Measurements from ENCODE around the gene CDC25A. TPM values are rescaled to one million over a fixed set of nuclear protein-coding genes. Genes with fewer than 3 reads are reported as not detected.
A peak's percentile ranks its signal among the peaks of the same experiment; 100 is the strongest.

Gene CDC25A
- total and polyA plus RNA-seq, 2 experiments from 2014 or later, result 17.7 to 126 TPM

DNA sequence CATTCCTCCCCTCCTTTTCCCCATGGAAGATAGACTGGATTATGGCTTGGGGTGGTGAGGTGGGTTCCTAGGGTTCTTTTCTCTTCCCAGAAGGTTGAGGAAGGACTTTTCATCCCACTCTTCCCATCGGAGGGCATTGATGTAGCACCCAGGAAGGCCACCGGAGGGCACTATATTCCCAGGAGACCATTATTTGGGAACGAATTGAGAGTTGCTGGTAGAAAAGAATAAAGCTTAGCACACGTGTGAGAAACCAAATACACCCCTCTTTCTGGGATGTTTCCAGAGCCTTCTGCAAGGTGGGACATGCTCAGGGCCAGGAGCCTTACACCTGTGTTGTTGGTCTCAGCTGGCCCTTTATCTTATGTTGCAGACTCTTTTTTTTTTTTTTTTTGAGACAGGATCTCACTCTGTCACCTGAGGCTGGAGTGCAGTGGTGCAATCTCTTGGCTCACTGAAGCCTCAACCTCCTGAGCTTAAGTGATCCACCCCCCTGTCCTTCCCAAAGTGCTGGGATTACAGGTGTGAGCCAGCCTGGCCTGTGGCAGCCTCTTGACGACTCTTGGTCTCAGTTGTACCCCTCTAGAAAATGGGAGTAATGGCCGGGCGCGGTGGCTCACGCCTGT, 6.3 kb upstream of the CDC25A start:
- ATAC-seq, result peak; percentile 73
- Histone ChIP-seq H3K4me2 (no peak overlapping the region), H3K27ac (ENCODE audit: low read depth) (no peak overlapping the region), H3K27me3 (ENCODE audit: insufficient read depth) (no peaks in the 10 kb centered on the region), H3K36me3 (ENCODE audit: insufficient read depth) (no peaks in the 10 kb centered on the region), H3K4me3 (no peak overlapping the region), H3K9me2 (ENCODE audit: insufficient read depth) (no peaks in the 10 kb centered on the region), H3K79me2 (replicated peaks; ENCODE audit: insufficient read depth) (no peaks in the 10 kb centered on the region), H2AFZ (no peak overlapping the region), H3F3A (replicated peaks; ENCODE audit: low read depth) (peaks cover 2% of the 10 kb centered on the region), H3K4me1 (ENCODE audit: insufficient read depth) (peaks cover 21% of the 10 kb centered on the region), H4K20me1 (replicated peaks; ENCODE audit: insufficient read depth) (no peaks in the 10 kb centered on the region)
- no peak for TF ChIP-seq POLR2AphosphoS5 (IDR thresholded peaks at IDR 0.05; ENCODE audit: low read depth)
- TF ChIP-seq EZH2phosphoT487 (IDR thresholded peaks at IDR 0.05; ENCODE audit: unreplicated experiment), result no peak
- no peak for TF ChIP-seq CREB1 (CRISPR knock-in tag; IDR thresholded peaks at IDR 0.05; ENCODE audit: low read depth)
- TF ChIP-seq, protein P1, sequence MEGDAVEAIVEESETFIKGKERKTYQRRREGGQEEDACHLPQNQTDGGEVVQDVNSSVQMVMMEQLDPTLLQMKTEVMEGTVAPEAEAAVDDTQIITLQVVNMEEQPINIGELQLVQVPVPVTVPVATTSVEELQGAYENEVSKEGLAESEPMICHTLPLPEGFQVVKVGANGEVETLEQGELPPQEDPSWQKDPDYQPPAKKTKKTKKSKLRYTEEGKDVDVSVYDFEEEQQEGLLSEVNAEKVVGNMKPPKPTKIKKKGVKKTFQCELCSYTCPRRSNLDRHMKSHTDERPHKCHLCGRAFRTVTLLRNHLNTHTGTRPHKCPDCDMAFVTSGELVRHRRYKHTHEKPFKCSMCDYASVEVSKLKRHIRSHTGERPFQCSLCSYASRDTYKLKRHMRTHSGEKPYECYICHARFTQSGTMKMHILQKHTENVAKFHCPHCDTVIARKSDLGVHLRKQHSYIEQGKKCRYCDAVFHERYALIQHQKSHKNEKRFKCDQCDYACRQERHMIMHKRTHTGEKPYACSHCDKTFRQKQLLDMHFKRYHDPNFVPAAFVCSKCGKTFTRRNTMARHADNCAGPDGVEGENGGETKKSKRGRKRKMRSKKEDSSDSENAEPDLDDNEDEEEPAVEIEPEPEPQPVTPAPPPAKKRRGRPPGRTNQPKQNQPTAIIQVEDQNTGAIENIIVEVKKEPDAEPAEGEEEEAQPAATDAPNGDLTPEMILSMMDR (conservative IDR thresholded peaks at IDR 0.05; ENCODE audit: low read depth in 2 of 2), result peak; percentile 92 to 96
- no peak overlapping the region for H3K4me3 Mint-ChIP-seq
- H3K9me3 Mint-ChIP-seq, result no peaks in the 10 kb centered on the region
- H3K4me1 Mint-ChIP-seq, result peaks cover 26% of the 10 kb centered on the region
- no peak overlapping the region for H3K27ac Mint-ChIP-seq
- DNase-seq (ENCODE audit: low spot score), result peak; percentile 90
- H3K27me3 Mint-ChIP-seq (ENCODE audit: insufficient read depth, low read depth, poor library complexity), result peaks cover 19% of the 10 kb centered on the region
- H3K36me3 Mint-ChIP-seq (ENCODE audit: low read depth), result no peaks in the 10 kb centered on the region

DNA sequence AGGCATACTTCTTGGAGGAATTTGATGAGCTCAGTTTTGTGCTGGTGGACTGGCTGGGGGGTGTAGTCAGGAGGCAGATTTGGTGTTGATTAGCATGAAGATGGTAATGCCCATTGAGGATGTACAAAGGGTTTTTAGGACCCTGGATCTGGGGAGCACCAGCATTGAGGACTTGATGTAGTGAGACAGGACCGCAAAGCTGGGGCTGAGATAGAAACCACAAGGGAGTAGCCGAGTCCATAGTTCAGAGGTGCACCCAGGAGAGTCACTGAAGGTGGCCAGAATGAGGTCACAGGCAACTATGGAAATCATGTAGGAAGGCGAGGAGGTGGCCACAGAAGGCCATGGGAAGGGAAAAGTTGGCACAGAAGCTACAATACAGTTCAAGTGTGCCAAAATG, 2.7 kb upstream of the CDC25A start:
- peaks cover 22% of the 10 kb centered on the region for H3K27me3 Mint-ChIP-seq (ENCODE audit: insufficient read depth, low read depth, poor library complexity)
- Histone ChIP-seq H3K4me3 (no peak overlapping the region), H3F3A (replicated peaks; ENCODE audit: low read depth) (peaks cover 4% of the 10 kb centered on the region), H3K27me3 (ENCODE audit: insufficient read depth) (no peaks in the 10 kb centered on the region), H4K20me1 (replicated peaks; ENCODE audit: insufficient read depth) (0 out of 2 replicates have a peak, but pooled peaks cover 3% of the 10 kb centered on the region), H3K9me2 (ENCODE audit: insufficient read depth) (no peaks in the 10 kb centered on the region), H3K36me3 (ENCODE audit: insufficient read depth) (peaks cover 3% of the 10 kb centered on the region; the same call in 1 of the 2 replicates), H3K27ac (ENCODE audit: low read depth) (peak overlapping the region; percentile 61; the same call in 1 of the 2 replicates), H3K4me1 (ENCODE audit: insufficient read depth) (peaks cover 28% of the 10 kb centered on the region), H2AFZ (peak overlapping the region; percentile 98), H3K4me2 (peak overlapping the region; percentile 67), H3K79me2 (replicated peaks; ENCODE audit: insufficient read depth) (peaks cover 20% of the 10 kb centered on the region)
- peaks cover 15% of the 10 kb centered on the region for H3K36me3 Mint-ChIP-seq (ENCODE audit: low read depth)
- peaks cover 27% of the 10 kb centered on the region for H3K4me1 Mint-ChIP-seq
- no peak for ATAC-seq
- no peak for DNase-seq (ENCODE audit: low spot score)
- H3K9me3 Mint-ChIP-seq, result no peaks in the 10 kb centered on the region
- H3K4me3 Mint-ChIP-seq, result no peak overlapping the region; the same call in 2 of the 3 replicates
- no peak overlapping the region for H3K27ac Mint-ChIP-seq
- TF ChIP-seq, protein P2, sequence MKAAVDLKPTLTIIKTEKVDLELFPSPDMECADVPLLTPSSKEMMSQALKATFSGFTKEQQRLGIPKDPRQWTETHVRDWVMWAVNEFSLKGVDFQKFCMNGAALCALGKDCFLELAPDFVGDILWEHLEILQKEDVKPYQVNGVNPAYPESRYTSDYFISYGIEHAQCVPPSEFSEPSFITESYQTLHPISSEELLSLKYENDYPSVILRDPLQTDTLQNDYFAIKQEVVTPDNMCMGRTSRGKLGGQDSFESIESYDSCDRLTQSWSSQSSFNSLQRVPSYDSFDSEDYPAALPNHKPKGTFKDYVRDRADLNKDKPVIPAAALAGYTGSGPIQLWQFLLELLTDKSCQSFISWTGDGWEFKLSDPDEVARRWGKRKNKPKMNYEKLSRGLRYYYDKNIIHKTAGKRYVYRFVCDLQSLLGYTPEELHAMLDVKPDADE (IDR thresholded peaks at IDR 0.05), result no peak
- TF ChIP-seq EZH2 (IDR thresholded peaks at IDR 0.05; ENCODE audit: low read depth, unreplicated experiment), result no peak
- TF ChIP-seq, protein P3, sequence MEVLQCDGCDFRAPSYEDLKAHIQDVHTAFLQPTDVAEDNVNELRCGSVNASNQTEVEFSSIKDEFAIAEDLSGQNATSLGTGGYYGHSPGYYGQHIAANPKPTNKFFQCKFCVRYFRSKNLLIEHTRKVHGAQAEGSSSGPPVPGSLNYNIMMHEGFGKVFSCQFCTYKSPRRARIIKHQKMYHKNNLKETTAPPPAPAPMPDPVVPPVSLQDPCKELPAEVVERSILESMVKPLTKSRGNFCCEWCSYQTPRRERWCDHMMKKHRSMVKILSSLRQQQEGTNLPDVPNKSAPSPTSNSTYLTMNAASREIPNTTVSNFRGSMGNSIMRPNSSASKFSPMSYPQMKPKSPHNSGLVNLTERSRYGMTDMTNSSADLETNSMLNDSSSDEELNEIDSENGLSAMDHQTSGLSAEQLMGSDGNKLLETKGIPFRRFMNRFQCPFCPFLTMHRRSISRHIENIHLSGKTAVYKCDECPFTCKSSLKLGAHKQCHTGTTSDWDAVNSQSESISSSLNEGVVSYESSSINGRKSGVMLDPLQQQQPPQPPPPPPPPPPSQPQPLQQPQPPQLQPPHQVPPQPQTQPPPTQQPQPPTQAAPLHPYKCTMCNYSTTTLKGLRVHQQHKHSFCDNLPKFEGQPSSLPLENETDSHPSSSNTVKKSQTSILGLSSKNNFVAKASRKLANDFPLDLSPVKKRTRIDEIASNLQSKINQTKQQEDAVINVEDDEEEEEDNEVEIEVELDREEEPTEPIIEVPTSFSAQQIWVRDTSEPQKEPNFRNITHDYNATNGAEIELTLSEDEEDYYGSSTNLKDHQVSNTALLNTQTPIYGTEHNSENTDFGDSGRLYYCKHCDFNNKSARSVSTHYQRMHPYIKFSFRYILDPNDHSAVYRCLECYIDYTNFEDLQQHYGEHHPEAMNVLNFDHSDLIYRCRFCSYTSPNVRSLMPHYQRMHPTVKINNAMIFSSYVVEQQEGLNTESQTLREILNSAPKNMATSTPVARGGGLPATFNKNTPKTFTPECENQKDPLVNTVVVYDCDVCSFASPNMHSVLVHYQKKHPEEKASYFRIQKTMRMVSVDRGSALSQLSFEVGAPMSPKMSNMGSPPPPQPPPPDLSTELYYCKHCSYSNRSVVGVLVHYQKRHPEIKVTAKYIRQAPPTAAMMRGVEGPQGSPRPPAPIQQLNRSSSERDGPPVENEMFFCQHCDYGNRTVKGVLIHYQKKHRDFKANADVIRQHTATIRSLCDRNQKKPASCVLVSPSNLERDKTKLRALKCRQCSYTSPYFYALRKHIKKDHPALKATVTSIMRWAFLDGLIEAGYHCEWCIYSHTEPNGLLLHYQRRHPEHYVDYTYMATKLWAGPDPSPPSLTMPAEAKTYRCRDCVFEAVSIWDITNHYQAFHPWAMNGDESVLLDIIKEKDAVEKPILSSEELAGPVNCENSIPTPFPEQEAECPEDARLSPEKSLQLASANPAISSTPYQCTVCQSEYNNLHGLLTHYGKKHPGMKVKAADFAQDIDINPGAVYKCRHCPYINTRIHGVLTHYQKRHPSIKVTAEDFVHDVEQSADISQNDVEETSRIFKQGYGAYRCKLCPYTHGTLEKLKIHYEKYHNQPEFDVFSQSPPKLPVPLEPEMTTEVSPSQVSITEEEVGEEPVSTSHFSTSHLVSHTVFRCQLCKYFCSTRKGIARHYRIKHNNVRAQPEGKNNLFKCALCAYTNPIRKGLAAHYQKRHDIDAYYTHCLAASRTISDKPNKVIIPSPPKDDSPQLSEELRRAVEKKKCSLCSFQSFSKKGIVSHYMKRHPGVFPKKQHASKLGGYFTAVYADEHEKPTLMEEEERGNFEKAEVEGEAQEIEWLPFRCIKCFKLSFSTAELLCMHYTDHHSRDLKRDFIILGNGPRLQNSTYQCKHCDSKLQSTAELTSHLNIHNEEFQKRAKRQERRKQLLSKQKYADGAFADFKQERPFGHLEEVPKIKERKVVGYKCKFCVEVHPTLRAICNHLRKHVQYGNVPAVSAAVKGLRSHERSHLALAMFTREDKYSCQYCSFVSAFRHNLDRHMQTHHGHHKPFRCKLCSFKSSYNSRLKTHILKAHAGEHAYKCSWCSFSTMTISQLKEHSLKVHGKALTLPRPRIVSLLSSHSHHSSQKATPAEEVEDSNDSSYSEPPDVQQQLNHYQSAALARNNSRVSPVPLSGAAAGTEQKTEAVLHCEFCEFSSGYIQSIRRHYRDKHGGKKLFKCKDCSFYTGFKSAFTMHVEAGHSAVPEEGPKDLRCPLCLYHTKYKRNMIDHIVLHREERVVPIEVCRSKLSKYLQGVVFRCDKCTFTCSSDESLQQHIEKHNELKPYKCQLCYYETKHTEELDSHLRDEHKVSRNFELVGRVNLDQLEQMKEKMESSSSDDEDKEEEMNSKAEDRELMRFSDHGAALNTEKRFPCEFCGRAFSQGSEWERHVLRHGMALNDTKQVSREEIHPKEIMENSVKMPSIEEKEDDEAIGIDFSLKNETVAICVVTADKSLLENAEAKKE (CRISPR knock-in tag; IDR thresholded peaks at IDR 0.05), result no peak
- no peak for TF ChIP-seq CREB1 (CRISPR knock-in tag; IDR thresholded peaks at IDR 0.05; ENCODE audit: low read depth)
- TF ChIP-seq, protein P4, sequence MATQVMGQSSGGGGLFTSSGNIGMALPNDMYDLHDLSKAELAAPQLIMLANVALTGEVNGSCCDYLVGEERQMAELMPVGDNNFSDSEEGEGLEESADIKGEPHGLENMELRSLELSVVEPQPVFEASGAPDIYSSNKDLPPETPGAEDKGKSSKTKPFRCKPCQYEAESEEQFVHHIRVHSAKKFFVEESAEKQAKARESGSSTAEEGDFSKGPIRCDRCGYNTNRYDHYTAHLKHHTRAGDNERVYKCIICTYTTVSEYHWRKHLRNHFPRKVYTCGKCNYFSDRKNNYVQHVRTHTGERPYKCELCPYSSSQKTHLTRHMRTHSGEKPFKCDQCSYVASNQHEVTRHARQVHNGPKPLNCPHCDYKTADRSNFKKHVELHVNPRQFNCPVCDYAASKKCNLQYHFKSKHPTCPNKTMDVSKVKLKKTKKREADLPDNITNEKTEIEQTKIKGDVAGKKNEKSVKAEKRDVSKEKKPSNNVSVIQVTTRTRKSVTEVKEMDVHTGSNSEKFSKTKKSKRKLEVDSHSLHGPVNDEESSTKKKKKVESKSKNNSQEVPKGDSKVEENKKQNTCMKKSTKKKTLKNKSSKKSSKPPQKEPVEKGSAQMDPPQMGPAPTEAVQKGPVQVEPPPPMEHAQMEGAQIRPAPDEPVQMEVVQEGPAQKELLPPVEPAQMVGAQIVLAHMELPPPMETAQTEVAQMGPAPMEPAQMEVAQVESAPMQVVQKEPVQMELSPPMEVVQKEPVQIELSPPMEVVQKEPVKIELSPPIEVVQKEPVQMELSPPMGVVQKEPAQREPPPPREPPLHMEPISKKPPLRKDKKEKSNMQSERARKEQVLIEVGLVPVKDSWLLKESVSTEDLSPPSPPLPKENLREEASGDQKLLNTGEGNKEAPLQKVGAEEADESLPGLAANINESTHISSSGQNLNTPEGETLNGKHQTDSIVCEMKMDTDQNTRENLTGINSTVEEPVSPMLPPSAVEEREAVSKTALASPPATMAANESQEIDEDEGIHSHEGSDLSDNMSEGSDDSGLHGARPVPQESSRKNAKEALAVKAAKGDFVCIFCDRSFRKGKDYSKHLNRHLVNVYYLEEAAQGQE (IDR thresholded peaks at IDR 0.05; ENCODE audit: unreplicated experiment), result no peak

Measured in GM23338 (cell line).